Stimulated activated effector memory CD8-positive, alpha-beta T cell treated with anti-CD3 and anti-CD28 coated beads, Interleukin-12 subunit alpha, Interleukin-12 subunit beta, amount 100 ng/mL, for 72 hours (primary cell): ENCODE data around the gene NHS.

Experiments
- ATAC-seq: fragments of 150-1000 bp; cut with Tn5 transposase; 2 replicates; pipeline ENCODE4 v1.10.0; 2021
- DNase-seq, 2 donors: peaks; one replicate each; pipeline ENCODE4 v3.0.0; 2021 to 2022; ENCODE audit warnings: low spot score in 2 of 2
- H3K27ac Mint-ChIP-seq: one replicate; pipeline ENCODE4 v1.8.0; 2022; ENCODE audit warnings: mild to moderate bottlenecking, mixed read lengths
- H3K36me3 Mint-ChIP-seq: one replicate; pipeline ENCODE4 v1.8.0; 2022; ENCODE audit warnings: mild to moderate bottlenecking, mixed read lengths
- H3K4me1 Mint-ChIP-seq: one replicate; pipeline ENCODE4 v1.8.0; 2022; ENCODE audit warnings: mixed read lengths
- H3K4me3 Mint-ChIP-seq: one replicate; pipeline ENCODE4 v1.8.0; 2022; ENCODE audit warnings: mild to moderate bottlenecking, mixed read lengths
- H3K9me3 Mint-ChIP-seq: one replicate; pipeline ENCODE4 v1.8.0; 2022; ENCODE audit warnings: mixed read lengths

The NHS gene

GRCh38 chrX:17374619-17375366 is at the start of gene NHS:
Gene NHS (plus strand): TSS chrX:17375200. CDS start chrX:17375758, 558 bp downstream.
- DNase-seq, result no peak
- Mint-ChIP-seq H3K4me3 (no peak within 1 kb of the TSS), H3K4me1 (no peaks in the 10 kb centered on the region), H3K9me3 (no peaks in the 10 kb centered on the region), H3K27ac (no peak within 1 kb of the TSS), H3K36me3 (no peaks in the 10 kb centered on the region)
- no peak for ATAC-seq

- no peak for DNase-seq
- Mint-ChIP-seq H3K36me3 (no peaks in the 10 kb centered on the region), H3K27ac (no peak overlapping the region), H3K4me1 (no peaks in the 10 kb centered on the region), H3K9me3 (no peaks in the 10 kb centered on the region), H3K4me3 (no peak overlapping the region)
- ATAC-seq, result no peak
Observed at GRCh38 chrX:17328837-17329236, 46.2 kb upstream of the NHS start.

DNA sequence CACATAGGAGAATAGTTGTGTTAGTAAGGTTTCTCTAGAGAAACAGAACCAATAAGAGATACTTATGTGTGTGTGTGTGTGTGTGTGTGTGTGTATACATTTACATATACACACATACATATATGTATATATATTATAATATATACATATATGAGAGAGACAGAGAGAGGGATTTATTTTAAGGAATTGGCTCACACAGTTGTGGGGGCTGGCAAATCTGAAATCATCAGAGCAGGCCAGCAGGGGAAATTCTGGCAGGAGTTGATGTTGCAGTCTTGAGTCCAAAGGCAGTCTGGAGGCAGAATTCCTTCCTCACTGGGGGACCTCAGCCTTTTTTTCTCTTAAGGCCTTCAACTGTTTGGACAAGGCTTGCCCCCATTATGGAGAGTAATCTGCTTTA is 38.6 kb upstream of the NHS start:
- DNase-seq (no peak), ATAC-seq (no peak)
- Mint-ChIP-seq H3K4me3 (no peak overlapping the region), H3K9me3 (no peaks in the 10 kb centered on the region), H3K4me1 (no peaks in the 10 kb centered on the region), H3K27ac (no peak overlapping the region), H3K36me3 (no peaks in the 10 kb centered on the region)

DNA sequence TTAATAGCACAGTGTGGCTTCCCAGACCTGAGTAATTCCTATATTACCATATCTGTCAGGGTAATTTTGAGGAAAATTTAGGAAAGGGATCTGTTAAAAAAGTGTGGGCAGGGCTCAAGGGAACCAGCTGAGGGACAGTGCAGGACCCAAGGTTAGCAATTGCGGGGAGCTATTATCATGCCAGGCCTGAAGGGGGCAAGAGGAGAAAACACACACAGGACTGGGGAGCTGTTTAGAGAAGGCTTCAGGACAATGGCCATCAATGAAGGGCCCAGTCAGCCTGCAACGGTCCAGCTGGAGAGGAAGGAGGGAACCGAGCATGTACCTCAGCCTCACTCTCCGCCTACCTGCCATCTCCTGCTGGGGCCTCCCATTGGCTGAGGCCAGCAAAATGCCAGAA is 19.0 kb upstream of the NHS start:
- ATAC-seq (no peak), DNase-seq (no peak)
- H3K36me3 Mint-ChIP-seq, result no peaks in the 10 kb centered on the region
- peaks cover 3% of the 10 kb centered on the region for H3K9me3 Mint-ChIP-seq
- no peaks in the 10 kb centered on the region for H3K4me1 Mint-ChIP-seq
- H3K27ac Mint-ChIP-seq, result no peak overlapping the region
- no peak overlapping the region for H3K4me3 Mint-ChIP-seq

- Mint-ChIP-seq H3K36me3 (no peaks in the 10 kb centered on the region), H3K4me3 (no peak overlapping the region), H3K27ac (no peak overlapping the region), H3K9me3 (no peaks in the 10 kb centered on the region), H3K4me1 (no peaks in the 10 kb centered on the region)
- ATAC-seq (no peak), DNase-seq (no peak)
Observed at GRCh38 chrX:17359500-17359899, 15.5 kb upstream of the NHS start.

DNA sequence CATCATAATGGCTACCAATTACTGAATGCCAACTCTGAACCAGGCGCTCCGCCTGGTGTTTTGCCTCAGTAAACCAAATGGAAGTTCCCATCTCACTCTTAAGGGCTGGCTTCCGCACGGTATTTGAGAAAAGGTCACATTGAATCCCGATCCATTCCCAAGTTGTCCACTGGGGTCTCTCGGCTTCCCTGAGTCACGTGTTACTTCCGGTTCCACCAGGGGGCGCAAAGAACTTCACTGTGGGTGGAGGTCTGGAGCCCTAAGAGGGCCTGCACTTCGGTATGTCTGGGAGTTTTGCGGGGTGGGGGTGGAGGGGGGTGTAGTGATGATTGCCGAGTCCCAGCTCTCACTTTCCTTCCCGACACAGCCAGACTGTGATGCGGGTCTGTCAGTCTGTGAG is 13.4 kb upstream of the NHS start:
- no peaks in the 10 kb centered on the region for H3K36me3 Mint-ChIP-seq
- H3K9me3 Mint-ChIP-seq, result no peaks in the 10 kb centered on the region
- no peak overlapping the region for H3K27ac Mint-ChIP-seq
- no peaks in the 10 kb centered on the region for H3K4me1 Mint-ChIP-seq
- H3K4me3 Mint-ChIP-seq, result no peak overlapping the region
- ATAC-seq (no peak), DNase-seq (no peak)

GRCh38 chrX:17368002-17368401 is 7.0 kb upstream of the NHS start:
- Mint-ChIP-seq H3K4me1 (no peaks in the 10 kb centered on the region), H3K36me3 (no peaks in the 10 kb centered on the region), H3K9me3 (no peaks in the 10 kb centered on the region), H3K27ac (no peak overlapping the region), H3K4me3 (no peak overlapping the region)
- ATAC-seq (no peak), DNase-seq (no peak)

DNA sequence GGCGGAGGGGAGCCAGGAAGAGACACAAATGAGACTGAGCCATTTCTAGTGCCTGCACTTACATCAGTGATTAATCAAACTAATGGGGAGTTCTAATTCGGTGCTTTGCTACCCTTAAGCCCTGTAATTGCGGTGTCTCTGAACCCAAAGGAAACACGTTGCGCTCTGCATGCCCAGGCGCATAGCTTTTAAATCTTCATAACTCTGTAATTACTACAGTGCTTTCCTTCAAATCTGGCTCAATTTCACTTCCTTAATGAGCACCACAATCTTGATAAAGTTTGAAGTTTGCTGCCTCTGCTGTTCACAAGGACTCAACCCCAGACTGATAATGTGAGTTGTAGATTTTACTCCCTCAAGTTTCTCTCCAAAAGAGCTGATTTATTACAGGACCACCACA is 5.7 kb upstream of the NHS start:
- no peak overlapping the region for H3K27ac Mint-ChIP-seq
- ATAC-seq, result no peak
- no peaks in the 10 kb centered on the region for H3K36me3 Mint-ChIP-seq
- DNase-seq, result no peak
- no peaks in the 10 kb centered on the region for H3K9me3 Mint-ChIP-seq
- no peak overlapping the region for H3K4me3 Mint-ChIP-seq
- no peaks in the 10 kb centered on the region for H3K4me1 Mint-ChIP-seq

DNA sequence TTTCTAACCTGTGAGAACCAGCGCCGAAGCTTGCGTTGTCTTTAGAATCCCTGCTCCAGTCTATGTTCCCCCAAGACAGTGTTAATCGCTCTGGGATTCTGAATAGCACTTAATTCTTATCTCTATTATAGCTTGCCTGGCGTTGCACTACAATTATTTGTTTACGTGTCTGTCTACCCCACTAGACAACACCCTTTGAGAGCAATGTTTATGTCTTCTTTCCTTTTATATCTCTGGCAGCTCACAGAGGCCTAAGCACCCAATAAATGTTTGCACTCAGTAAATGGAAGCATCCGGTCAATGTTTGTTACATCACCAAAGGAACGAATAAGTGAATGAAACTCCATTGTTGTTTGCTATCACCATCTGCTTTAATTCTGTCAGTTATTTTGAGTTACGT is 4.8 kb upstream of the NHS start:
- Mint-ChIP-seq H3K4me1 (no peaks in the 10 kb centered on the region), H3K27ac (no peak overlapping the region), H3K36me3 (no peaks in the 10 kb centered on the region), H3K9me3 (no peaks in the 10 kb centered on the region), H3K4me3 (no peak overlapping the region)
- ATAC-seq (no peak), DNase-seq (no peak)

DNA sequence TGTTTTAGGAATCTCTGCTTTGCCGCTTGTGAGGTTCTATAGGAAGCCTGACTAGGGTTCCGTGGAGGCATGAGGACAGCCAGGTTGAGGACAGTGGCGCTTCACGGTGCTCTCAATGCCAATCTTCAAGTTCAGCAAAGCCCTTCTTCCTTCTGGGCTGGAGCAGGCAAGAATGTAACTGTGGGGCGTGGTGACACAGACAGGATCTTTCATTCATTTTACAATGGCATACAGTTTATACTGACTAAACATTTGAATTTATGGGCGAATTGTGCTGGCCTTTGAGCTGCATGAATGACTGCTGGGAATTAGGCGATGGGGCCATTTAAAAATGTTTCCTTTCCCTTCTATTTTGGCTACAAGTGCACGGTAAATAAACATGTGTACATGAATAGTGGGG is 2.9 kb upstream of the NHS start:
- Mint-ChIP-seq H3K36me3 (no peaks in the 10 kb centered on the region), H3K4me1 (no peaks in the 10 kb centered on the region), H3K9me3 (no peaks in the 10 kb centered on the region), H3K27ac (no peak overlapping the region), H3K4me3 (no peak overlapping the region)
- DNase-seq, result no peak
- ATAC-seq, result no peak

DNA sequence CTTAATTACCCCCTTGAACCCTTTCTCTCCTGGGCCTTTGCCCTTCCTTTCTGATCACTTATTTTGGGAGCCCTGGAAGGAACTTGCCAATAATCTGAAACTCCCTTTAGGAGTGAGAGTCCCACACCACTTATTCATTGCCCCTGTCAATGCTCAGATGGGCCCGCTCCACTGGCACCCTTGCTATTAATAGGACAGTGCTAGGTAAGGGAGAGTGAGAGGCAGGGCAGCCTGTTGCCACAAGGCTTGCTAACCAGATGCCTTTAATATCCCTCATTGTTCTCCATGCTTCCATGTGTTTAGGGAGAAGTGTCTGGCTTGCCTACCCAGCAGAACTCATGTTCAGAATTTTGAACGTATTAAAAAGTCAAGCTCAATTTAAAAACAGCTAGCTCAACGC is 1.7 kb upstream of the NHS start:
- Mint-ChIP-seq H3K4me3 (no peak overlapping the region), H3K36me3 (no peaks in the 10 kb centered on the region), H3K27ac (no peak overlapping the region), H3K9me3 (no peaks in the 10 kb centered on the region), H3K4me1 (no peaks in the 10 kb centered on the region)
- ATAC-seq, result no peak
- no peak for DNase-seq

DNA sequence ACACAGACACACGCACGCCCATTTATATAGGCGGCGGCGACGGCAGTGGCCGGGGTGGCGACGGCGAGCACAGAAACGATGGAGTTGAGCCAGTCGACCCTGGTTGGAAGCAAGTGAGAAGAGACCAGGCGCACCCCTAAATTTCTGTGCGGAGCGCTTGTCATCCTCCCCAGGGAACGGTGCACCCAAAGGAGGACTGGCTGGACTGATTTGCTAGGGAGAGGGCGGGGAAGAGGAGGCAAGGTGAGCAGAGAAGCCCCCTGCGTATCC is 302 bp downstream of the NHS start:
- no peaks in the 10 kb centered on the region for H3K36me3 Mint-ChIP-seq
- DNase-seq, result no peak
- no peak overlapping the region for H3K27ac Mint-ChIP-seq
- no peaks in the 10 kb centered on the region for H3K9me3 Mint-ChIP-seq
- H3K4me3 Mint-ChIP-seq, result no peak overlapping the region
- ATAC-seq, result no peak
- no peaks in the 10 kb centered on the region for H3K4me1 Mint-ChIP-seq

GRCh38 chrX:17375637-17376430 is 834 bp downstream of the NHS start:
- ATAC-seq, result no peak
- Mint-ChIP-seq H3K36me3 (no peaks in the 10 kb centered on the region), H3K27ac (no peak overlapping the region), H3K4me1 (no peaks in the 10 kb centered on the region), H3K4me3 (no peak overlapping the region), H3K9me3 (no peaks in the 10 kb centered on the region)
- no peak for DNase-seq

DNA sequence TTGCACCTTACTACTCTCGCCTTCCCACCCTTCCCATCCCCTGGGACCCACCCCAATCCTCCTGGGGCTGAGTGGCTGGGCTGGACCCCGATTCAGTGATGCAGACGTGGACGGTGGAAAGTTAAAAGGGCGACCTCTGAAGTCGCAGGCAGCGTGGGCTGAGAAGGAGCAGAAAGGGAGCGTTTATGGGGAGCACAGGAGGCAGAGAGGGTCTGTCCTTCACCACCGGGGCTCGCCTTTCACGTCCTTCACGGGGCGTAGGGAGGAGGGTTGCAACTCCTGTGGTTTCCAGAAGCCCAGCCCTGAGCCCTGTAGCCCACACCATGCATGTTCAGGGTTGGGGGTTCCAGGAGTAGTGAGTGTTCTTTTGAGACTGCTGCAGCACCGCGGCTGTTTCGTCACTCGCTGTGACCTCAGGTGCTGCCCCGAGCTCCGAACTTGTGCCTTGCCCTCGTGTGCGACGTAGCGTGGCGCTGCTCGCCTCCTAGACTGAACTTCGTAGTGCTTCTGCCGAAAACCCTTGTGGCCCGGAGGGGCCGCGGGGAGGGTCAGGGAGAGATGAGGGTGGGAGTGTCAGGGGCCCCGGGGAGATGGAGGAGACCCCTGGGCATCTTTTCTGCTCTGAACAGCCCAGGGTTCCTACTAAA is 1.6 kb downstream of the NHS start:
- Mint-ChIP-seq H3K9me3 (no peaks in the 10 kb centered on the region), H3K4me1 (no peaks in the 10 kb centered on the region), H3K4me3 (no peak overlapping the region), H3K36me3 (no peaks in the 10 kb centered on the region), H3K27ac (no peak overlapping the region)
- ATAC-seq, result no peak
- DNase-seq, result no peak

DNA sequence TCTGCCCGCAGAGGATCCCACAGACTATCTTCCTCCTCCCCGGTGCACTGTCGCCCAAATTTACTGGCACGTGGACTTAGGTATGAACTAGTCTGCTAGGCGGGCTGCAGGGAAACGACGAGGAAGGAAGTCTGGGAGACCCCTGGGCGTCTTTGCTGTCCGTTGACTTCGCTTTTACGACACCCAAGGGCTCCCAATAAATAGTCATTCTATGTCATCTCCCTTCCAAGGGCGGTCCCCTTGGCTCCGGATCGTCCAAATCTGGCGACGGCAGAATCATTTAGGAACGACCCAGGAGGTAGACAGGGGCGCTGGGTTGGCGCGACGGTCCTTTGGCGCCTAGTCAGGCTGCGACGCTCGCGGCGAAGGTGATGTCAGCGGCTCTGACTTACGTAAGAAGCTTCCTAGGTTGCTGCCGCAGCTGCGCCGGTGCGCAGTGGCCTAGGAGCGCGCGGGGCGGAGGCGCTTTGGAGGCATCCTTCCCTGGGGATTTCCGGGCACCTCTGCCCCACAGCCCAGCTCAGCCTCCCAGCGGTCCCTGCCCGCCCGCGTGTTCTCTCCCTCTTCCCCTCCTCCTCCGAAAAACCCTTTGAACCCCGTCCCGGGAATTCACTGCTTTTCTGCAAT is 2.2 kb downstream of the NHS start:
- H3K4me1 Mint-ChIP-seq, result no peaks in the 10 kb centered on the region
- DNase-seq, result no peak
- no peak for ATAC-seq
- H3K9me3 Mint-ChIP-seq, result peaks cover 4% of the 10 kb centered on the region
- no peak overlapping the region for H3K27ac Mint-ChIP-seq
- H3K4me3 Mint-ChIP-seq, result no peak overlapping the region
- no peaks in the 10 kb centered on the region for H3K36me3 Mint-ChIP-seq

DNA sequence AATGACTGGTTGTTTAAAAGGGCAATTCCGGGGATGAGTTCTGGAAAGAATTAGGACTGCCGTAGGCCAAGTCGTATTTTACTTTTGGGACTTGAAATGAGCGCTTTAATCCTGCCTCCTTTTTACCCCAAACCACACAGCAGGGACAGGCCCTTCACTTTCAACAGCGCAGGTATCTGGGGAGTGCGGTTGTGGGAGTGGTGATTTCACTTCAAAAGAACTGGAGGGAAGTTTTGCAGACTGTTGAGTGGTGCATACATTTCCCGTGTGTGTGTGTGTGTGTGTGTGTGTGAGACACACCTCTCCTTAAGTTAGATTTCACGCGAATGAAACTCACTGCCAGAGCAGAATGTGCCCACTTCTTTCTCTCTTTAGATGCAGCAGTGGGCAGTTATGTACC is 2.8 kb downstream of the NHS start:
- H3K4me3 Mint-ChIP-seq, result no peak overlapping the region
- H3K9me3 Mint-ChIP-seq, result peaks cover 5% of the 10 kb centered on the region
- H3K27ac Mint-ChIP-seq, result no peak overlapping the region
- no peaks in the 10 kb centered on the region for H3K36me3 Mint-ChIP-seq
- DNase-seq, result no peak
- no peaks in the 10 kb centered on the region for H3K4me1 Mint-ChIP-seq
- ATAC-seq, result no peak
